Measurements from ENCODE around the gene GM2A.
"Not testable (repeated sequence)": the region's sequence is repeated elsewhere in the genome, so short reads cannot be mapped to it uniquely, and the experiment has no call there.

Gene GM2A

GRCh38 chr5:151281001-151281639 lies 28.1 kb downstream of the GM2A start:
- Mint-ChIP-seq H3K27me3 (peaks cover 2% of the 10 kb centered on the region), H3K36me3 (ENCODE audit: low read depth) (no peaks in the 10 kb centered on the region), H3K4me3 (no peak overlapping the region), H3K4me1 (no peaks in the 10 kb centered on the region), H3K9me3 (no peaks in the 10 kb centered on the region), H3K27ac (no peak overlapping the region)
- ATAC-seq (no peak), DNase-seq (no peak)

- no peak overlapping the region for H3K27ac Mint-ChIP-seq
- H3K27me3 Mint-ChIP-seq, result peaks cover 2% of the 10 kb centered on the region
- H3K4me1 Mint-ChIP-seq, result no peaks in the 10 kb centered on the region
- no peak overlapping the region for H3K4me3 Mint-ChIP-seq
- H3K9me3 Mint-ChIP-seq, result no peaks in the 10 kb centered on the region
- no peaks in the 10 kb centered on the region for H3K36me3 Mint-ChIP-seq (ENCODE audit: low read depth)
- DNase-seq (no peak), ATAC-seq (no peak)
These were observed 30.3 kb downstream of the GM2A start for GRCh38 chr5:151283120-151283825.

GRCh38 chr5:151284392-151284967 lies 31.5 kb downstream of the GM2A start:
- ATAC-seq (no peak), DNase-seq (peak; percentile 22)
- no peak overlapping the region for H3K27ac Mint-ChIP-seq
- no peaks in the 10 kb centered on the region for H3K4me1 Mint-ChIP-seq
- no peaks in the 10 kb centered on the region for H3K9me3 Mint-ChIP-seq
- no peak overlapping the region for H3K4me3 Mint-ChIP-seq
- H3K36me3 Mint-ChIP-seq (ENCODE audit: low read depth), result no peaks in the 10 kb centered on the region
- peaks cover 2% of the 10 kb centered on the region for H3K27me3 Mint-ChIP-seq

- no peaks in the 10 kb centered on the region for H3K4me1 Mint-ChIP-seq
- peaks cover 2% of the 10 kb centered on the region for H3K27me3 Mint-ChIP-seq
- no peak overlapping the region for H3K4me3 Mint-ChIP-seq
- no peaks in the 10 kb centered on the region for H3K36me3 Mint-ChIP-seq (ENCODE audit: low read depth)
- H3K27ac Mint-ChIP-seq, result no peak overlapping the region
- no peaks in the 10 kb centered on the region for H3K9me3 Mint-ChIP-seq
- DNase-seq (no peak), ATAC-seq (no peak)
These were observed 32.7 kb downstream of the GM2A start for GRCh38 chr5:151285683-151286082.

GRCh38 chr5:151286246-151286645 lies 33.3 kb downstream of the GM2A start:
- H3K4me3 Mint-ChIP-seq, result no peak overlapping the region
- H3K27ac Mint-ChIP-seq, result no peak overlapping the region
- no peaks in the 10 kb centered on the region for H3K36me3 Mint-ChIP-seq (ENCODE audit: low read depth)
- no peaks in the 10 kb centered on the region for H3K9me3 Mint-ChIP-seq
- H3K27me3 Mint-ChIP-seq, result peaks cover 2% of the 10 kb centered on the region
- ATAC-seq (no peak), DNase-seq (no peak)
- no peaks in the 10 kb centered on the region for H3K4me1 Mint-ChIP-seq

GRCh38 chr5:151288180-151288579 lies 35.2 kb downstream of the GM2A start:
- H3K4me1 Mint-ChIP-seq, result no peaks in the 10 kb centered on the region
- DNase-seq (no peak), ATAC-seq (peak; percentile 36)
- no peak overlapping the region for H3K27ac Mint-ChIP-seq
- no peaks in the 10 kb centered on the region for H3K36me3 Mint-ChIP-seq (ENCODE audit: low read depth)
- H3K4me3 Mint-ChIP-seq, result no peak overlapping the region
- peaks cover under 1% of the 10 kb centered on the region for H3K27me3 Mint-ChIP-seq
- H3K9me3 Mint-ChIP-seq, result no peaks in the 10 kb centered on the region

GRCh38 chr5:151293624-151294023 lies 40.6 kb downstream of the GM2A start:
- DNase-seq, result no peak
- H3K4me3 Mint-ChIP-seq, result no peak overlapping the region
- no peaks in the 10 kb centered on the region for H3K4me1 Mint-ChIP-seq
- no peaks in the 10 kb centered on the region for H3K9me3 Mint-ChIP-seq
- no peaks in the 10 kb centered on the region for H3K27me3 Mint-ChIP-seq
- ATAC-seq, result no peak
- H3K36me3 Mint-ChIP-seq (ENCODE audit: low read depth), result no peaks in the 10 kb centered on the region
- H3K27ac Mint-ChIP-seq, result no peak overlapping the region

GRCh38 chr5:151295138-151295537 lies 42.2 kb downstream of the GM2A start:
- ATAC-seq, result no peak
- H3K27ac Mint-ChIP-seq, result no peak overlapping the region
- H3K4me1 Mint-ChIP-seq, result no peaks in the 10 kb centered on the region
- H3K36me3 Mint-ChIP-seq (ENCODE audit: low read depth), result no peaks in the 10 kb centered on the region
- no peak for DNase-seq
- H3K4me3 Mint-ChIP-seq, result no peak overlapping the region
- H3K9me3 Mint-ChIP-seq, result no peaks in the 10 kb centered on the region
- no peaks in the 10 kb centered on the region for H3K27me3 Mint-ChIP-seq

- Mint-ChIP-seq H3K27me3 (no peaks in the 10 kb centered on the region), H3K27ac (no peak overlapping the region), H3K4me3 (no peak overlapping the region), H3K4me1 (no peaks in the 10 kb centered on the region), H3K36me3 (ENCODE audit: low read depth) (no peaks in the 10 kb centered on the region), H3K9me3 (no peaks in the 10 kb centered on the region)
- no peak for ATAC-seq
- DNase-seq, result no peak
These were observed 42.9 kb downstream of the GM2A start for GRCh38 chr5:151295791-151296477.

- peaks cover 3% of the 10 kb centered on the region for H3K27me3 Mint-ChIP-seq
- H3K27ac Mint-ChIP-seq, result no peak overlapping the region
- H3K9me3 Mint-ChIP-seq, result no peaks in the 10 kb centered on the region
- ATAC-seq (no peak), DNase-seq (no peak)
- no peaks in the 10 kb centered on the region for H3K36me3 Mint-ChIP-seq (ENCODE audit: low read depth)
- H3K4me1 Mint-ChIP-seq, result no peaks in the 10 kb centered on the region
- H3K4me3 Mint-ChIP-seq, result no peak overlapping the region
These were observed 43.5 kb downstream of the GM2A start for GRCh38 chr5:151296478-151296830.

GRCh38 chr5:151296974-151297373 lies 44.0 kb downstream of the GM2A start:
- H3K36me3 Mint-ChIP-seq (ENCODE audit: low read depth), result no peaks in the 10 kb centered on the region
- H3K9me3 Mint-ChIP-seq, result no peaks in the 10 kb centered on the region

GRCh38 chr5:151298063-151298855 lies 45.3 kb downstream of the GM2A start:
- Mint-ChIP-seq H3K36me3 (ENCODE audit: low read depth) (no peaks in the 10 kb centered on the region), H3K4me3 (no peak overlapping the region), H3K27me3 (peaks cover 6% of the 10 kb centered on the region), H3K27ac (no peak overlapping the region), H3K9me3 (no peaks in the 10 kb centered on the region), H3K4me1 (no peaks in the 10 kb centered on the region)
- no peak for ATAC-seq
- DNase-seq, result no peak

More at GRCh38 chr5:151296974-151297373, 44.0 kb downstream of the GM2A start:
- Mint-ChIP-seq H3K27ac (no peak overlapping the region), H3K4me1 (no peaks in the 10 kb centered on the region), H3K4me3 (no peak overlapping the region), H3K27me3 (peaks cover 5% of the 10 kb centered on the region)
- ATAC-seq, result no peak
- DNase-seq, result no peak

GRCh38 chr5:151303666-151304065 lies 50.7 kb downstream of the GM2A start, which contains the start of gene SLC36A3:
Gene SLC36A3 (minus strand): TSS chr5:151303766. CDS start chr5:151303354, 412 bp downstream.
- peaks cover 6% of the 10 kb centered on the region for H3K27me3 Mint-ChIP-seq
- no peaks in the 10 kb centered on the region for H3K36me3 Mint-ChIP-seq (ENCODE audit: low read depth)
- no peak within 1 kb of the TSS for H3K4me3 Mint-ChIP-seq
- ATAC-seq, result no peak
- no peak for DNase-seq
- H3K9me3 Mint-ChIP-seq, result no peaks in the 10 kb centered on the region
- no peak within 1 kb of the TSS for H3K27ac Mint-ChIP-seq
- H3K4me1 Mint-ChIP-seq, result no peaks in the 10 kb centered on the region

GRCh38 chr5:151309266-151309665 lies 56.3 kb downstream of the GM2A start:
- H3K4me3 Mint-ChIP-seq; H3K27me3 Mint-ChIP-seq; H3K27ac Mint-ChIP-seq; H3K9me3 Mint-ChIP-seq; H3K4me1 Mint-ChIP-seq; H3K36me3 Mint-ChIP-seq (ENCODE audit: low read depth); DNase-seq; ATAC-seq: not testable (repeated sequence)

Data from activated naive CD8-positive, alpha-beta T cell treated with anti-CD3 and anti-CD28 coated beads, Interleukin-2, amount 50 U/mL, for 24 hours (primary cell).